ENCODE measurements around the gene SGPL1.

SGPL1 gene

GRCh38 chr10:70780772-70781171 lies 35.0 kb upstream of the SGPL1 start:
- no peak for DNase-seq

- no peak for DNase-seq
Observed at GRCh38 chr10:70781461-70782051, 34.2 kb upstream of the SGPL1 start.

GRCh38 chr10:70782086-70782745 lies 33.5 kb upstream of the SGPL1 start:
- no peak for DNase-seq

- no peak for DNase-seq
Observed at GRCh38 chr10:70782746-70783680, 32.7 kb upstream of the SGPL1 start.

GRCh38 chr10:70784016-70784415 lies 31.7 kb upstream of the SGPL1 start:
- DNase-seq, result no peak

GRCh38 chr10:70784471-70784870 lies 31.3 kb upstream of the SGPL1 start:
- DNase-seq, result no peak

- no peak for DNase-seq
Observed at GRCh38 chr10:70785190-70785589, 30.6 kb upstream of the SGPL1 start, which contains the start of gene TBATA. Gene TBATA, minus strand, starts transcription at chr10:70785377. Its CDS starts 1,998 bp downstream, at chr10:70783379.

GRCh38 chr10:70786799-70787415 lies 28.8 kb upstream of the SGPL1 start:
- no peak for DNase-seq

- no peak for DNase-seq
Observed at GRCh38 chr10:70791386-70792039, 24.2 kb upstream of the SGPL1 start.

GRCh38 chr10:70795613-70796012 lies 20.1 kb upstream of the SGPL1 start:
- no peak for DNase-seq

GRCh38 chr10:70797840-70798239 lies 17.9 kb upstream of the SGPL1 start:
- no peak for DNase-seq

GRCh38 chr10:70799124-70799523 lies 16.6 kb upstream of the SGPL1 start:
- no peak for DNase-seq

GRCh38 chr10:70801854-70802253 lies 13.9 kb upstream of the SGPL1 start:
- DNase-seq, result no peak

- peak; percentile 87 for DNase-seq
Observed at GRCh38 chr10:70803775-70804420, 11.8 kb upstream of the SGPL1 start.

GRCh38 chr10:70804421-70804808 lies 11.3 kb upstream of the SGPL1 start:
- no peak for DNase-seq

GRCh38 chr10:70805619-70806215 lies 10.0 kb upstream of the SGPL1 start:
- no peak for DNase-seq

- DNase-seq, result no peak
Observed at GRCh38 chr10:70806841-70807240, 8.9 kb upstream of the SGPL1 start.

GRCh38 chr10:70807556-70807955 lies 8.2 kb upstream of the SGPL1 start:
- no peak for DNase-seq

GRCh38 chr10:70809011-70809611 lies 6.6 kb upstream of the SGPL1 start:
- no peak for DNase-seq

GRCh38 chr10:70809726-70810125 lies 6.0 kb upstream of the SGPL1 start:
- DNase-seq, result no peak

- no peak for DNase-seq
Observed at GRCh38 chr10:70810967-70811366, 4.8 kb upstream of the SGPL1 start.
